Endodermal cell (in vitro differentiated cells): ENCODE results near the gene DAZ4. TPM values are rescaled to one million over a fixed set of nuclear protein-coding genes. Genes with fewer than 3 reads are reported as not detected.

Source experiments
- total RNA-seq, 2 donors: library from RNA; stranded (reverse); fragmentation: NEBNext Ultra II Directional in 1 of 2; extraction: Animal tissue kit (Norgen Biotek cat#: 25700) in 1 of 2; gene quantifications; 2 replicates in 1 of 2; 3 replicates in 1 of 2; pipeline ENCODE4 v1.2.1, GENCODE V29; 2021

The DAZ4 gene
- total RNA-seq, 2 donors from 2014 or later = not detected

Other genes with a start within 250 kb of the DAZ4 start
- gene BPY2B, start 215.9 kb upstream of the DAZ4 start, total RNA-seq = not detected
- not detected for gene DAZ3, start 20.5 kb upstream of the DAZ4 start, total RNA-seq
- not detected for gene BPY2C, start 218.2 kb downstream of the DAZ4 start, total RNA-seq